ENCODE results near the gene F2. TPM values are rescaled to one million over a fixed set of nuclear protein-coding genes. Genes with fewer than 3 reads are reported as not detected.
A peak's percentile ranks its signal among the peaks of the same experiment; 100 is the strongest.

The F2 gene
- total RNA-seq, 1 donor from 2014 or later: not detected

- no peak overlapping the region for H3K27ac Mint-ChIP-seq
- no peaks in the 10 kb centered on the region for H3K9me3 Mint-ChIP-seq
- no peak overlapping the region for H3K4me3 ChIP-seq
- no peaks in the 10 kb centered on the region for H4K20me1 ChIP-seq (ENCODE audit: low read depth)
- peaks cover 16% of the 10 kb centered on the region for H3K4me1 Mint-ChIP-seq
- no peak for DNase-seq (ENCODE audit: low spot score)
- no peak overlapping the region for H2AFZ ChIP-seq (replicated peaks)
- no peaks in the 10 kb centered on the region for H3F3A ChIP-seq (ENCODE audit: low read depth)
- no peaks in the 10 kb centered on the region for H3K9me3 ChIP-seq (ENCODE audit: low read depth)
- H3K4me2 ChIP-seq: no peak overlapping the region
- H3K36me3 ChIP-seq: no peaks in the 10 kb centered on the region
- TF ChIP-seq EZH2 (IDR thresholded peaks at IDR 0.05) (no peak), CTCF (IDR thresholded peaks at IDR 0.05) (no peak), EZH2phosphoT487 (IDR thresholded peaks at IDR 0.05) (no peak)
- peaks cover under 1% of the 10 kb centered on the region for H3K79me2 ChIP-seq (ENCODE audit: low read depth)
- H3K4me1 ChIP-seq: no peaks in the 10 kb centered on the region
- H3K27ac ChIP-seq: no peak overlapping the region
- H3K27me3 Mint-ChIP-seq (ENCODE audit: insufficient read depth, low read depth): peaks cover 3% of the 10 kb centered on the region
- H3K4me3 Mint-ChIP-seq: no peak overlapping the region
- no peaks in the 10 kb centered on the region for H3K27me3 ChIP-seq
- H3K36me3 Mint-ChIP-seq: peaks cover 6% of the 10 kb centered on the region
- H3K9ac ChIP-seq: no peak overlapping the region
These were observed 25.4 kb upstream of the F2 start for GRCh38 chr11:46693597-46694012.

GRCh38 chr11:46694072-46694471 is 24.9 kb upstream of the F2 start:
- peaks cover 21% of the 10 kb centered on the region for H3K4me1 Mint-ChIP-seq

GRCh38 chr11:46694607-46695006 is 24.4 kb upstream of the F2 start:
- no peak overlapping the region for H2AFZ ChIP-seq (replicated peaks)
- H3K4me2 ChIP-seq: no peak overlapping the region
- no peaks in the 10 kb centered on the region for H3K9me3 ChIP-seq (ENCODE audit: low read depth)
- Mint-ChIP-seq H3K4me3 (no peak overlapping the region), H3K9me3 (no peaks in the 10 kb centered on the region), H3K27me3 (ENCODE audit: insufficient read depth, low read depth) (peaks cover 3% of the 10 kb centered on the region), H3K27ac (no peak overlapping the region), H3K4me1 (peaks cover 23% of the 10 kb centered on the region), H3K36me3 (peaks cover 4% of the 10 kb centered on the region)
- H3K27me3 ChIP-seq: no peaks in the 10 kb centered on the region
- peaks cover 11% of the 10 kb centered on the region for H3K79me2 ChIP-seq (ENCODE audit: low read depth)
- no peaks in the 10 kb centered on the region for H4K20me1 ChIP-seq (ENCODE audit: low read depth)
- H3K4me1 ChIP-seq: no peaks in the 10 kb centered on the region
- H3K27ac ChIP-seq: no peak overlapping the region
- DNase-seq (ENCODE audit: low spot score): no peak
- no peak overlapping the region for H3K4me3 ChIP-seq
- peaks cover under 1% of the 10 kb centered on the region for H3F3A ChIP-seq (ENCODE audit: low read depth)
- H3K9ac ChIP-seq: no peak overlapping the region
- TF ChIP-seq CTCF (IDR thresholded peaks at IDR 0.05): no peak
- no peak for TF ChIP-seq EZH2 (IDR thresholded peaks at IDR 0.05)
- TF ChIP-seq EZH2phosphoT487 (IDR thresholded peaks at IDR 0.05): no peak
- no peaks in the 10 kb centered on the region for H3K36me3 ChIP-seq

More at GRCh38 chr11:46694072-46694471, 24.9 kb upstream of the F2 start:
- Histone ChIP-seq H3K9me3 (ENCODE audit: low read depth) (no peaks in the 10 kb centered on the region), H3K4me2 (no peak overlapping the region), H3K36me3 (no peaks in the 10 kb centered on the region), H3K79me2 (ENCODE audit: low read depth) (peaks cover 5% of the 10 kb centered on the region), H3F3A (ENCODE audit: low read depth) (no peaks in the 10 kb centered on the region), H3K27ac (no peak overlapping the region), H3K27me3 (no peaks in the 10 kb centered on the region), H3K4me3 (no peak overlapping the region), H3K4me1 (no peaks in the 10 kb centered on the region), H3K9ac (no peak overlapping the region), H2AFZ (replicated peaks) (no peak overlapping the region), H4K20me1 (ENCODE audit: low read depth) (no peaks in the 10 kb centered on the region)
- no peak for DNase-seq (ENCODE audit: low spot score)
- Mint-ChIP-seq H3K9me3 (no peaks in the 10 kb centered on the region), H3K4me3 (no peak overlapping the region), H3K27ac (peak overlapping the region; percentile 89), H3K27me3 (ENCODE audit: insufficient read depth, low read depth) (peaks cover 3% of the 10 kb centered on the region), H3K36me3 (peaks cover 5% of the 10 kb centered on the region)
- TF ChIP-seq CTCF (IDR thresholded peaks at IDR 0.05) (no peak), EZH2phosphoT487 (IDR thresholded peaks at IDR 0.05) (no peak), EZH2 (IDR thresholded peaks at IDR 0.05) (no peak)

All from neural progenitor cell (in vitro differentiated cells).